Activated CD8-positive, alpha-beta memory T cell treated with anti-CD3 and anti-CD28 coated beads for 4 hours (primary cell): ENCODE measurements around the gene CYP4F3.
"Not testable (repeated sequence)": the region's sequence is repeated elsewhere in the genome, so short reads cannot be mapped to it uniquely, and the experiment has no call there.

ENCODE experiments used
- DNase-seq, 2 donors: peaks; one replicate each; pipeline ENCODE4 v3.0.0-alpha.2; 2020; ENCODE audit warnings: low read depth in 2 of 2

Gene CYP4F3

DNA sequence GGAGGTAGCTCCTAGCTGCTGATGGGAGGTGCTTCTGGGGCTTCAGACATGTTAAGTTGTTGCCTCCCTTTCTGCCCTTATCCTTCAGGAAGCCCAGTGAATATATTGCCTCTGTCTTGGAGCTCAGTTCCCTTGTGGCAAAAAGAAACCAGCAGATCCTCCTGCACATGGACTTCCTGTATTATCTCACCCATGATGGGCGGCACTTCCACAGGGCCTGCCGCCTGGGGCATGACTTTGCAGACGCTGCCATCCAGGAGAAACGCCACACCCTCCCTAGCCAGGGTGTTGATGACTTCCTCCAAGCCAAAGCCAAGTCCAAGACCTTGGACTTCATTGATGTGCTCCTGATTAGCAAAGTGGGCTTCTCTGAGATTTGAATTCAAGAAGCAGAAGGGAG is 26.2 kb downstream of the CYP4F3 start:
- no peak for DNase-seq

DNA sequence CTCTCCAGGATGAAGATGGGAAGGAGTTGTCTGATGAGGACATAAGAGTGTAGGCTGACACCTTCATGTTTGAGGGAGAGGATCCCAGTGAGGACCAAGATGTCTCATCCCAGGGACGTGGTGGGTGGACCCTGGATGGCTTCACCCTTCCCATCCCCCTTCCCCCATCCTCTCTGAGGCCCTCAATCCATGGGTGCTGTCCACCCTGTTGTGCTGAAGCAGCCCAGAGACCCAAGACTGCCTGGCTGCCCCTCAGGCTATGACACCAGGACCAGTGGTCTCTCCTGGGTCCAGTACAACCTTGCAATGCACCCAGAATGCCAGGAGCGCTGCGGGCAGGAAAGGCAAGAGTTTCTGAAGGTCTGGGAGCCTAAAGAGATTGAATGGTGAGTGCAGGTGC is 28.7 kb downstream of the CYP4F3 start:
- DNase-seq: no peak

DNA sequence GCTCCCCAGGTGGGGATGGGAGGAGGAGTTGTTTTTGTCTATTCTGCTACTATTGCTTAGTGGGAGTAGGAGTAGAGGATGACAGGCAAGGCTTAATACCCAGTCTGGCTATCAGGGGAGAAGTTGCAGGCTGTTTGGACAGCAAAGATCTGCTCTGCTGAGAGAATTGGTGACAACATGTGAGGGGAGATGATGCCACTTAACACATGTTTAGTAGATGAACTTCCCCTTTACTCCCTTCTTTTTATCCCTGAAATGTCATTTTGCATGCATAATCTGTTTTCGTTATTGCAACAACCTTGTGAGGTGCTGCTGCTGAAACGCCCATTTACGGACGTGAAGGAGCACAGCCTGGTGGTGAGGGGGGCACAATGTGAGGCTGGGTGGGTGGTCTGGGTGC is 29.2 kb downstream of the CYP4F3 start:
- no peak for DNase-seq

DNA sequence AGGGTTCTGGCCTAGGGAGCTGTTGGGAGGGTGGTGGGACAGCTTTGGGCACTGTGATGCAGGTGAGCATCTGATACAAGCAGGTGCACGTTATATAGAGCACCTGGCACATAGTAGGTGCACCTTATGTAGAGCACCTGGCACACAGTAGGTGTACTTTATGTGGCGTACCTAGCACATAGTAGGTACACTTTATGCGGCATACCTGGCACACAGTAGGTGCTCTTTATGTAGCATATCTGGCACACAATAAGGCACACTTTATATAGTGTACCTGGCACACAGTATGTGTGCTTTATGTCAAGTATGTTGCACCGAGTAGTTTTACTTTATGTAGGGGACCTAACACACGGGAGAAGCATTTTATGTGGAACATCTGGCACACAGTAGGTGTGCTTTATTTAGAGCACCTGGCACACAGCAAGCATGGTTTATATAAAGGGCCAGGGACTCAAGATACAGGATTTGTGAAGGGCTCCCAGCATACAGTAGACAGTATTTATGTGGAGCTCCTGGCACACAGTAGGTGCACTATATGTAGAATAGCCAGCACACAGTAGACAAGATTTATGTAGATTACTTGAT is 30.6 kb downstream of the CYP4F3 start:
- no peak for DNase-seq

DNA sequence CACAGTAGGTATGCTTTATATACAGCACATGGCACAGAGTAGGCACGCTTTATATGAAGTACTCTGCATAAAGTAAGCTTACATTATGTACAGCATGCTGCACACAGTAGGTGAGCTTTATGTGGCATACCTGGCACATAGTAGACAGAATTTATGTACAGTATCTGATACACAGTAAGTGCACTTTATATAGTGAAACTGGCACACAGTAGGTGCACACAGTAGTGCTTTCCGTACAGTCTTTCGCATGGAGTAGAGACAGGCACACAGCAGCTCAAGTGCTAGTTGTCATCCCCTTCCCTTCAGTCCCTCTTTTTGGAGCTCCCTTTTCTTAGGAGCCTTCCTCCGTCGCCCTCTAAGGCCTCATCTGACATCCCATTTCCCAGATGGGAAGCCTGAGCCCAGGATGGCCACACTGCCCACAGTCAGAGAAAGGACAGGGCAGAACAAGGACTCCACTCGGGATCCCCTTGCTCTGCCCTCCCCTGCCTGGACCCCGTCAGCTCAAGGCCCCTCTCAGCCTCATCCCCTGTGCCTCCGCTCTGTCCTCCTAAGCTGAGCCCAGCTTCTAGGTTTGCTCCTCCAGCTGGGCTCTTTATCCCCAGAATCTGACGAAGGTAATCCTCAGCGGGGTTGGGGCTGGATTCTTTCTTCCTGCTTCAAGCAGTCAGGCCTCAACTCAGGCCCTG is 31.3 kb downstream of the CYP4F3 start:
- DNase-seq: no peak

DNA sequence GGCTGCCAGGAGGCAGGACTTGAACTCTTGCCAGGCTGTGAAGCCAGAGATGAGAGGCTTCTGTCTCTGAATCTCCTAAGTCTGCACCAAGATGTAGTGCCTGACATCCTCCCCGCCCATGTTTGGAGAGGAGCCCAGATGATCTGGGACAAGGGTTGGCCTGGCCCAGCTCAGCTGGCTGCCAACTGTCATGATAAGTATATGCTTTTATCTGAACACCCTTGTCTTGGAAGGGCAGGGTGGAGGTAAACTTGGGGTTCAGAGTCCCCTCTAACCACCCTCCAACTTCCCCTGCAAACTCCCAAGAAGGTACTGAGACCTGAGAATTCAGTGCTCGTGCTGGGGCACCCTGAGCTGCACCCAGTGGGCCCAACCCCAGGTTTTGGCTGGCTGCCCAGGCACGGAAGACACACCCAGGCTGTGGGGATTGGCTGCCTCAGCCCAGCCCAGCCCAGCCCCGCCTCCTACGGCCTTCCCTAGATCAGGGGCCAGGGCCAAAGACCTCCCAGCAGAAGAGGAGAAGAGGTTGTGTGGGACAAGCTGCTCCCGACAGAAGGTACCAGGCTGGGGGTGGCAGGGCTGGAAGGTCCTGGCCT is 32.0 kb downstream of the CYP4F3 start, which contains the start of gene CYP4F12:
Gene CYP4F12 (plus strand): TSS at position 508 of the 596 bp plus-strand sequence. CDS start 443 bp downstream, outside the sequence.
- no peak for DNase-seq

DNA sequence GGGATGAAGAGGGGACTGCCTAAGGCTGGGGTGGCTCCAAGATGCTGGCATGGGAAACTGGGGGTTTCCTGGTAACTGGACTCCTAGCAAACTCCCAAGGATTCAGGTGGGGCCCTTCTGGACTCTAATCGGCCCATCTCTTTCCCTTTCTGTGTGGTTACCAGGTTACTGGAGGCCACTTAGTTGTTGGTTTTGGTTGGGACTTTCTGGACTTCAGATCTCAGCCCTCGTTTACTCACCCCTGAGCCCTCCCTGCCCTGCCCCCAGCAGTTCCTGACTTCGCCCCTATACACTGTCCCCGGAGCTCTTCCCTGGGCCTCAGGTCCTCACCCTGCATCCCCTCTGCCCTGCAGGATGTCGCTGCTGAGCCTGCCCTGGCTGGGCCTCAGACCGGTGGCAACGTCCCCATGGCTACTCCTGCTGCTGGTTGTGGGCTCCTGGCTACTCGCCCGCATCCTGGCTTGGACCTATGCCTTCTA is 32.5 kb downstream of the CYP4F3 start:
- no peak for DNase-seq

DNA sequence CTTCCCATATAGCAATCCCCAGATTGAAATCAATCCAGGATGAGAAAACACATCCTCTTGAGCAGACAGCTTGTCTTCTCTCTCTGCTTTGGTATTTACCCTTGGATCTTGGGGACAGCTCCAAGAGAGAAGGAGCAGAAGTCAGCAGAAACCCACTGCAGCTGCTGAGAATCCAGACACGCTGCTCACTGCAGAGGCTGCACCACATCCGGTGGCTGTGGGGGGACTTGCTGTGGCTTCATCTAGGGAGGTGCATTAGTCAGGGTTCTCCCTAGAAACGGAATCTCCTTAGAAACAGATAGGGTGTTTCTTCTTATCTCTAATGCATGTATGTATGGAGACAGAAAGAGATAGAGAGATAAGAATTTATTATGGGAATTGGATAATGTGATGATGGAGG is 34.9 kb downstream of the CYP4F3 start:
- DNase-seq: no peak

DNA sequence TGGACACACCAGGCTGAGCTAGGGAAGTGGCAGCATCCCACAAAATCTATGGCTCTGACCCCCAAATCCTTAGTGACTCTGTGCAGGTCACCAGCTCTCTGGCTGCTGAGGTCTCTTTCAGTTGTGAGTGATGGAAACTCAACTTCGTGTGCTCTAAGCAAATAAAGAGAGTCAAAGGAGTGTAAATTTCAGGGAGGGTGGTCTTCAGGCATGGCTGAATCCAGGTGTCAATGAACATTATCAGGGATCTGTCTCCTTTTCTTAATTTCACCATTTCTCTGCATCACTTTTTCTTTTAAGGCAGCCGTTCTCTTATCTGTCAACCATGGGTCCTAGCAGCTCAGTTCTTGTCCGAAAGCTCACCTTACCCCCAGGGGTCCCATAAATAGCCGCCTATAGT is 38.4 kb downstream of the CYP4F3 start:
- DNase-seq: no peak

DNA sequence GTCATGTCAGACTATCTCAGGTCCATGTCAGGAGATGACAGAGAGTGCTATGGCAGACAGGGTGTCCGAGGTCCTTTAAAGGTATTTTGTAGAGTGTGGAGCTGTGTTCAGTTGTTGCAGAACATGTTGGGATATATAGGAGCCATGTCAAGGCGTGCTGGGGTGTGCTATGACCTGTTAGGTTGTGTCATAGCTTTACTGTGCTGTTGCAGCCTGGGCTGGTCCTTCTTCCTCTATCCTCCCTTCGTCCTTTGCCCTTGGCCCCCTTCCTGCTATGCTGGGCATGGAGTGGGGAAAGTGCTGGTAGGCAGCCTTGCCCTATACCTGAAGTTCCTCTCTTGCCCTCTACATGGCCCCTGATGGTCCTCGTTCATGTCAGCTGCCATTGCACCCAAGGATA is 39.2 kb downstream of the CYP4F3 start:
- not testable (repeated sequence) for DNase-seq

DNA sequence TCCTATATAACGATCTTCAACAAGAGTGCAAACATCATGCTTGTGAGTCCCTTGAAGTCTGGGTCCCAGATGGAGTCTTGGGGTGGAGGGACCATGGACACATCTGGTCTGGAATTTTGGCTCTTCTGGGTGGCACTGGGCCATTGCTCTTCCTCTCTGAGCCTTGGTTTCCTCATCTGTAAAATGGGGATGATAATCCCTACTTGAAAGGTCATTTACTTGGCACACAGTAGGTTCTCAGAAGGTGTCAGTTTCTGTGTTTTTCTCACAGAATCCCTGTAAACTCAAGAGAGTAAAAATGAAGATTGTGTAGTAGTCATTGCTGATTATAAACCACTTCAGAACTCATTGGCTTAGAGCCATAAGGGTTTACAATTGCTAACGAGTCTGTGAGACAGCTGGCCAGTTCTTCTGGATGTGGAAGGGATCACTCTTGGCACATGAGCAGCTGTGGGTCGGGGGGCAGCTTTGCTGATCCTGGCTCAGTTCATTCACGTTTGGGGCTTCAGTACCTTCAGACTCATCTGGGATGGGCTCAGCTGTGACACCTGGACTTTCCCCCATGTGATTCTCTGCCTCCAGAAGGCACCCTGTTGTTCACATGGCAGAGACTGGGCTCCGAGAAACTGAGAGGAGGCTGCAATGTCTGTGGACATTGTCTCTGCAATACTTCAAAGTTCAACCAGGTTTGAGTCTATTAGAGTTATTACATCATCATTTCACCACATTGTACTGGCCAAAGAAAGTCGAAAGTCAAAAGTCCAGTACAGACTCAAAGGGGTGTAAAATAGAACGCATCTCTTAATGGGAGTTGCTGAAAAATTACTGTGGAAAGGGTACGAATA is 40.0 kb downstream of the CYP4F3 start:
- no peak for DNase-seq

DNA sequence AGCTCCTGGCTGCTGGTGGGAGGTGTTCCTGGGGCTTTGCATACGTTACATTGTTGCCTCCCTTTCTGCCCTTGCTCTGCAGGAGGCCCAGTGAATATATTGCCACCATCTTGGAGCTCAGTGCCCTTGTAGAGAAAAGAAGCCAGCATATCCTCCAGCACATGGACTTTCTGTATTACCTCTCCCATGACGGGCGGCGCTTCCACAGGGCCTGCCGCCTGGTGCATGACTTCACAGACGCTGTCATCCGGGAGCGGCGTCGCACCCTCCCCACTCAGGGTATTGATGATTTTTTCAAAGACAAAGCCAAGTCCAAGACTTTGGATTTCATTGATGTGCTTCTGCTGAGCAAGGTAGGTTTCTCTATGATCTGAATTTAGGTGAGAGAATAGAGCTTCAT is 42.7 kb downstream of the CYP4F3 start:
- no peak for DNase-seq

DNA sequence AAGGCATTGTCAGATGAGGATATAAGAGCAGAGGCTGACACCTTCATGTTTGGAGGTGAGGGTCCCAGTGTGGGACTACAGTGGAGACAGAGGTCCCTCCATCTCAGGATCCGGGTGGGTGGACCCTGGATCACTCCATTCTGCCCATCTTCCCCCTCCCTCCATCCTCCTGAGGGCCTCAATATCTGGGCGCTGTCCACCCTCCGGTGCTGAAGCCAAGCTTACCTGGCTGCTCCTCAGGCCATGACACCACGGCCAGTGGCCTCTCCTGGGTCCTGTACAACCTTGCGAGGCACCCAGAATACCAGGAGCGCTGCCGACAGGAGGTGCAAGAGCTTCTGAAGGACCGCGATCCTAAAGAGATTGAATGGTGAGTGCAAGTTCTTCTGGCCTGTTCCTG is 44.1 kb downstream of the CYP4F3 start:
- no peak for DNase-seq

DNA sequence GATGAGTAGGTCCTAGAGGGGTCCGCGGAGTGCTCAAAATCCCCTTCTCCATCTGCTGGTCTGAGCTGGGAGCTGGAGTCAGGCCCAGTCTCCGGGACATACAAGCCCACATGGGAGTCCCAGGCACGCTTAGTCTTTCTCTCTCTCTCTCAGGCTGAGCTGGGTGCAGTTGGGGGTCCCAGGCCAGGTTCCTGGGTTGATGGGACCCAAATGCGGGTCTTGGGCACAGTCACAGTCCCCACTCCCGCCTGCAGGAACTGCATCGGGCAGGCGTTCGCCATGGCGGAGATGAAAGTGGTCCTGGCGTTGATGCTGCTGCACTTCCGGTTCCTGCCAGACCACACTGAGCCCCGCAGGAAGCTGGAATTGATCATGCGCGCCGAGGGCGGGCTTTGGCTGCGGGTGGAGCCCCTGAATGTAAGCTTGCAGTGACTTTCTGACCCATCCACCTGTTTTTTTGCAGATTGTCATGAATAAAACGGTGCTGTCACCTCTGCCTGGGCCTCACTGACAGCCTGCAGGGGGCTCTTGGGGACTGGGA is 56.0 kb downstream of the CYP4F3 start:
- no peak for DNase-seq

DNA sequence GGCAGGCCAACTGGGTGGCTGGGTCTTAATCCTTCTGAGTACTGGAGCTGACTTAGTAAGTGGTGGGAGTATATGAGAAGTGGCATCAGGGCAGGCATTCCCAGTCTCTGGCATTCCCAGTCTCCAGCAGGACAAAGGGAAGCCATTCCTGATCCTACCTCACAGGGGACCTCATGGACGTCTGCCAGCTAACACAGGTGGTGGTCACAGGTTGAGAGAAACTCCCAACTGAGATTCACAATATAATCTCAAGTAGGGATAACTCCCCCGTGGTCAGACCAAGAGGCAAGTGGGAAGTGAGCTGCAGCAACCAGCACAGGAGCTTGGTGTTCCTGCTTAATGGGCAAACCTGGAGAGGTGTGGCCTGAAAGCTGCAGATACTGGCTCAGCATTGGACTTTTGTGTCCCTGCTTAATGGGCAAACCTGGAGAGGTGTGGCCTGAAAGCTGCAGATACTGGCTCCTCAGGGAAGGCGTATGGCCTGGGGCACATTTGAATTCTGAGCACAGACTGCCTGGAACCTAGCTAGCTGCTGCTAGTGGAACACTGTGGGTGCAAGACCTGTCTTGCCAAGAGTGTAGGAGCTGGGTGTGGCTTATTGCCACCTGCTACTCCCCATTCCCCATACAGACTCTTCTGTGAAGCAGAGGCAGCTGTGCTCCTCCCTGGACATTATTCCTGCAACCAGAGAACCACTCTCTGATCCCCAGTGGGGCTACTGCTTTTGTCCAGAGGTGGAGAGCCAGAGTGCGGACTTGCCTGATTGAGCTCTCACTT is 61.2 kb downstream of the CYP4F3 start:
- DNase-seq: no peak

DNA sequence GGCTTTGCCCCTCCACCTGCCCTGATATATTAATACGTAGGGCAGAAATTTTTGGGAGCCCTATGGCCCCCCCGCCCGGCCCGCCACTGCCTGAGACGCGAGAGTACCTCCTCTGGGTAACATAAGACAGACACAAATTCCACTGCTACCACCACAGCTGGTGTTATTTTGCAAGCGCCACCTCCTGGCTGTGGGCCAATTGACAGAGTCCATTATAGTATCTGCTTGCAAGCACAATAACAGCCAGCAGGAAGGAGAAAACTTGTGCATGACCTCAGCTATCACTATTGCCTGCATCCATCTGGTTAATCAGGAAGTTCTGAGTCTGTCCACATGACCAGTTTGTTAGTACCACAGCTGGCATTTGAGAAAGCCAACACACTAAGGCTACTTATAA is 61.8 kb downstream of the CYP4F3 start:
- DNase-seq: no peak
